ENCODE measurements around the gene TFDP1. TPM values are rescaled to one million over a fixed set of nuclear protein-coding genes. Genes with fewer than 3 reads are reported as not detected.
A peak's percentile ranks its signal among the peaks of the same experiment; 100 is the strongest.
"Not testable (repeated sequence)": the region's sequence is repeated elsewhere in the genome, so short reads cannot be mapped to it uniquely, and the experiment has no call there.

TFDP1 gene
- total RNA-seq, 1 donor from 2014 or later, result 38.9 TPM

DNA sequence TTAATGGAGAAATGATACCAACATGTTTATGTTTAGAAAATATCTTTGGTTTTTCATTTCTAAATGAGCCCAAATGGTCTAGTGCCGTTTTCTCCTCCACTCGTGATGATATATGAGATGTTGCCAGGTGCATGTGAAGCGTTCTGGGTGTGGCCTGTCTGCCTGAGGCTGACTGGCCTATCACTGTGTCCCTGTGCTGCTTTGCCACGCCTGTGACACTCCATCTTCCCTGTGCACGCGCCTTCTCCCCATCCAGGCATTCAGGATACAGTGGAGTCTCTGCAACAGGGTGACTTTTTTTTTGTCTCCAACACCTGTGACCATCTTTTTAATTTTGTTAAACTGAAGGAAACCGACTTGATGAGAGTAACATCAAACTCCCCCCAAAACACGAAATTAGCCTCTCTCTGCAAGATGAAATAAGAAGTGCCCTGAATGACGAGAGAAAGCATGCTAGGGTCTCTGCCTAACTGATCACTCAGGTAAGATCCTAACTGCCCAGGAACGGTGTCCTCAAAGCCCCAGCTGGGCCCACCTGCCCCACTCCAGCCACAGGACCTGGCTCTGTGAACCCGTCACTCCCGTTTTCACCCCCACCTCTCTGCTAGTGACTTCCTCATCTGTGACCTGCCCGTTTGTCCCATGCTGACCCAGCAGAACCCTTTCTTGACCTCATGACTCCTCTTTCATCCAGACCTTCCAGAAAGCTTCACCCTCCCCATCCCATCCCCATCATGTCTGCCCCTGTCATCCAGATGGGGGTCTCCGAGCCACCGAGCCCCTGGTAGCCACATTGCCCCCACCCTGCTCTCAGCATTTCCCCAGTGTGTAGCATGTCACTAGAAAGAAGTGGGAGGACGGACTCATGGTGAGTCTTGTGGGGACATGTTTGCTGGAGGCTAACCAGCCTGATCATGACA, 33.2 kb upstream of the TFDP1 start:
- DNase-seq, result no peak

DNA sequence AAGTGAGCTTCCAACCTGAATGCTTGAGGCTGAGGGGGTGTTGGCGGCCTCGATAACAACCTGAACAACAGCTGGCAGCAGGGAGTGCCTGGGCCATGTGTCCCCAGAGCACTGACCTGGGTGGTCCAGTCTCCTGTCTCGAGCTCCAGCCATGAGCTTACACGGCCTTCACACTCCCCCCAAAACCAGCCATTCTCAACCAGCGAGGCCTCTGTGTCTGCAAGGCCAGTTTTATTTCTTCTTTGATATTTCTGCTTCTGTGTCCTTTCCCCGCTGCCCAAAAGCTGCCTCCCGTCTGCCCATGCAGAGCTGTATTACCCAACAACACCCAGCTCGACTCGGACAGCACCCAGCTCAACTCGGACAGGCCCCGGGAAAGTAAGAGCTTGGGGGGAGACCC, 32.5 kb upstream of the TFDP1 start:
- DNase-seq, result no peak

DNA sequence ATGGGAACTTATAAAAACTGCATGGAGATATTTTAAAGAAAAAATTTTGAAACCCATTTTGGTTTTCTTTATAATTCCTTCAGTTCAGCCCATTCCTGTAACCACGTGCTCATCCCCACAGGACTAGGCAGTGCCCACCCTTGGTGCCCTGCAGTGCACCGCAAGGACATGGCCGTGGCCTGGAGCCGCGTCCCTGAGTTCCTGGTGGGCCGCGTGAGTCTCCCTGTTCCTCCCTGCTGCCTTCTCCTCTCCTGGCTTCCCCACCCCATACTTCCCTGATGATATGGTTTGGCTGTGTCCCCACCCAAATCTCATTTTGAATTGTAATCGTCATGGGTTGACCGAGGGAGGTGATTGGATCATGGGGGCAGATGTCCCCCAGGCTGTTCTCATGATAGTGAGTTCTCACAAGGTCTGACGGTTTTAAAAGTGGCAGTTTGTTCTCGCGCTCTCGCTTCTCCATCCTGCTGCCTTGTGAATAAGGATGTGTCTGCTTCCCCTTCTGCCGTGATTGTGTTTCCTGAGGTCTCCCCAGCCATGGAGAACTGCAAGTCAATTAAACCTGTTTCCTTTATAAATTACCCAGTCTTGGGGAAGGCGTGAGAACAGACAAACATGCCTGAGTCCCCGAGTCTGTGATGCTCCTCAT, 31.6 kb upstream of the TFDP1 start:
- DNase-seq, result no peak

DNA sequence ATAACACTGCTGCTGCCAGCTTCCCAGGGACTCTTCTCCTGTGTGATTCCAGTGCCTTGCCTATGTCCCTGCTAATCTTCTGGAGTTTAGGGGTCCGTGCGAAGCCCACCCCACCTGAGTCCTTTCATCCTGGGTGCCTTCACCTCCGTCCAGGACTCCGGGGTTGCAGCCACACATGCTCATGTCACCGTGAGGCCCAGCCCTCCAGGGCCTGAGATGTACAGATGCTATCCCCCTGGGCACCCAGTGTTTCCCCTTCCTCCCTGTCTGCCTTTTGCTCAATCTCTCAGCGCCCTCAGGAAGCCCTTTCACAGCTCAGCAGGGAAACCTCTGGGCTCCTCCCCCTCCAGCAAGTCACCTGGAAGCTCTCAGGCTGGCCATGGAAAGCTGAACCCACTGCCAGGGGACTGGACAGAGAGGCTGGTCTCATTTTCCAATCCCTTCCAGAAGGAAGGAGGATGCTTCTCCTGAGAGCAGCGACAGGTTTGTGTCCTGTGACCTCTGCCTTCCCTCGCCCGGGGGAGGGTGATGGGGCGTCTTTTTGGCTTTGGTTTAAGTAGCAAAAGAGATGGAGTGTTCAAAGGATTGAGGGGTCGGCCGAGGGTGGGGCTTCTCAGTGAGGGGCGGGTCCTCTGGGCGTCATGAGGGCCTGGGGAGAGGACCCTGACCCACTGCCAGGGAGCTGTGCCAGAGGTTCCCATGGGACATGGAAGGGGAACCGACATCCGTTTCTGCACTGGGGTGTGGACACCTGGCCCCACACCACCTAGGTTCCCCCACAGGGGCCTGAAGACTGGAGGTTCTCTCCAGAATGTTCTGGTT, 30.8 kb upstream of the TFDP1 start:
- DNase-seq, result no peak

DNA sequence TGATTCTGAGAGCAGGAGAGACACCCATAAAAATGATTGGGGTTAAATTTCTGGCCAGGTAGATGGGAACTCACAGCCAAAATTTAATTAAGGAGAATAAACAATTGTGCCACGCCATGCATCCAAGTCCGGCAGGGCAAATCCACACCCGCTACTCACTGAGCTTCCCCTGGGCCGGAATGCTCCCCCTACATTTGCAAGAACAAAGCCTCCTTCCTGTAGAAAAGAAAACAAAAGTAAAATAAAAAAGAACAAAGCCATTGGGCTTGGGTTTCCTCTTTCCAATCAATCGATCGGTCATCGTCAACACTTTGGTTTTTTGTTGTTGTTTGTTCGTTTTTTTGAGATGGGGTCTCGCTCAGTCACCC, 30.2 kb upstream of the TFDP1 start:
- no peak for DNase-seq

GRCh38 chr13:113555141-113555540, 29.4 kb upstream of the TFDP1 start:
- DNase-seq, result no peak

DNA sequence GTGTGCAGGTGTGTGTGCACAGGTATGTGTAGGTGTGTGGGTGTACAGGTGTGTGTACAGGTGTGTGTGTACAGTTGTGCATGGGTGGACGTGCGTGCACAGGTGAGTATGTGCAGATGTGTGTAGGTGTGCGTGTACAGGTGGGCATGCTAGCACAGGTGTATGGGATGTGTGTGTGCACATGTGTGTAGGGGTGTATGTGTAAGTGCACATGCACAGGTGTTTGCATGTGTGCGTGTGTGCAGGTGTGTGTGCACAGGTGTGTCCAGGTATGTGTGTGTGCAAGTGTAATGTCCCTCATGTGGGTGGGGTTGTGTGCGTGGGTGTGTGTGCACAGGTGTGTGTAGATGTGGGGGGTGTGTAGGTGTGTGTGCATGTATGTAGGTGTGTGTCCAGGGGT, 27.5 kb upstream of the TFDP1 start:
- DNase-seq, result no peak

DNA sequence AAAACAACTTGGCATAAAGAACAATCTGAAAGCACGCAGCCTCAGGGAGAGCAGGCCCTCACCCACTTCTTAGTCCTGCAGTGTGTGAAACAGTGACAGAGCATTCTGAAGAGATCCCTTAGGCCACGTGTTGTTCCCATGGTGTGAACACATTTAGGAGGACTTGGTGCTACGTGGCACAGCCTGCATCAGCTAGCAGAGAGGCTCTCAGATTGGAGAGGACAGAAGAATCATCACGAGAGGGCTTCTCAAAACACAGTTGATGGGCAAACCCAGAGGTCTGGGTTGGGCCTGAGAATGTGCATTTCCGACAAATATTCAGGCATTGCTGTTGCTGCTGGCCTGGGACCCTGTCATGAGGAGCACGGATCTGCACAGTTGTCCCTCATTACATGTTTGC, 26.1 kb upstream of the TFDP1 start:
- no peak for DNase-seq

GRCh38 chr13:113559061-113559460, 25.5 kb upstream of the TFDP1 start:
- no peak for DNase-seq

DNA sequence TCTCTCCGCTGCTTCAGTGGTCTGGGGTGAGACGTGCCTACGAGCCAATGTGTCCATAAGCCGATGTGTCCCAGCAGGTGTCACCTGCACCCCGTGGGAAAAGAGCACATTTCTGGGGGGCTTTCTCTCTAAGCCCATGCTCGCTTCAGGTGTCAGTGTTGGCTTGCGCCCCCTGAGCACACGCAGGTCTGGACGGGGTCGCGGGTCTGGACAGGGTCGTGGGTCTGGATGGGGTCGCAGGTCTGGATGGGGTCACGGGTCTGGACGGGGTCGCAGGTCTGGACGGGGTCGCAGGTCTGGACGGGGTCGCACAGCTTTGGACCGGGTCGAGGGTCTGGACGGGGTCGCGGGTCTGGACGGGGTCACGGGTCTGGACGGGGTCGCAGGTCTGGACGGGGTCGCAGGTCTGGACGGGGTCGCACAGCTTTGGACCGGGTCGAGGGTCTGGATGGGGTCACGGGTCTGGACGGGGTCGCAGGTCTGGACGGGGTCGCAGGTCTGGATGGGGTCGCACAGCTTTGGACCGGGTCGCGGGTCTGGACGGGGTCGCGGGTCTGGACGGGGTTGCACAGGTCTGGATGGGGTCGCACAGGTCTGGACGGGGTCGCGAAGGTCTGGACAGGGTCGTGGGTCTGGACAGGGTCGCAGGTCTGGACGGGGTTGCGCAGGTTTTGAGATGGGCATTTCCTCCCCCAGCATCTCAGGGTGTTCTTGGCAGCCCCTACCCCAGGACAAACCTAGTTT, 24.5 kb upstream of the TFDP1 start:
- DNase-seq, result no peak

DNA sequence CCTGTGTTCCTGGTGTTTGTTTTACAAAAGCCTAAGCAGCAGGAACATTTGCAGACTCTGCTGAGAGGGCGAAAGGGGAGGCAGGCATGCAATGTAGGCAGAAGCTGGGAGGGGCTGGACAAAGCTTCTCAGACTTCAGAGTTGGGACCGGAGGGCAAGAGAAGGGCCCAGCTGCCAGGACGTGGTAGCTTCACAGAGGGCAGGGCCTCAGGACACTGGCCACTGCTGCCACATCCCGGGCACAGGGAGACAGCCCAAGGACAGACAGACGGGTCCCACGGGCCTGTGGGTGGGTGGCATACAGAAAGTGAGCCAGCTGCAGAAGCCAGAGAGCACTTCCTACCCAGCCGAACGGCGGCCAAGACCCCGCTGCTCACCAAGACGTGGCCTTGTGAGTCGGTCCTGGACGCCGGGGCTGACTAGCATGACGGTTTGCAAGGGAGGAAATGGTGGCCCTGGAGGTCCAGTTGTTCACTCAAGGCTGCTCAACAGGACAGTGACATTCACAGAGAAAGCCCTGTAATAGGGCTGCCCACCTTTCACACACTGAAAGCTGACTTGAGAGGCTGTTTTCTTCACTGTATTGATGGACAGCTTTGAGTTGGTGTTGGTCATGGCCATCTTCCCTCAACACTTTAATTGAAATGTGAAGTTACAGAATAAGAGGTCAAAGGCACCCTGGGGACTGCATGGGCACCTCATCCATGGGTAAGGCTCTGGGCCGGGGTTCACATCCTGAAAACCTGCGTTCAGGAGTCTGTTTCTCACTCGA, 23.7 kb upstream of the TFDP1 start:
- DNase-seq, result no peak

- no peak for DNase-seq
Measured at GRCh38 chr13:113561417-113562084, 23.0 kb upstream of the TFDP1 start.

DNA sequence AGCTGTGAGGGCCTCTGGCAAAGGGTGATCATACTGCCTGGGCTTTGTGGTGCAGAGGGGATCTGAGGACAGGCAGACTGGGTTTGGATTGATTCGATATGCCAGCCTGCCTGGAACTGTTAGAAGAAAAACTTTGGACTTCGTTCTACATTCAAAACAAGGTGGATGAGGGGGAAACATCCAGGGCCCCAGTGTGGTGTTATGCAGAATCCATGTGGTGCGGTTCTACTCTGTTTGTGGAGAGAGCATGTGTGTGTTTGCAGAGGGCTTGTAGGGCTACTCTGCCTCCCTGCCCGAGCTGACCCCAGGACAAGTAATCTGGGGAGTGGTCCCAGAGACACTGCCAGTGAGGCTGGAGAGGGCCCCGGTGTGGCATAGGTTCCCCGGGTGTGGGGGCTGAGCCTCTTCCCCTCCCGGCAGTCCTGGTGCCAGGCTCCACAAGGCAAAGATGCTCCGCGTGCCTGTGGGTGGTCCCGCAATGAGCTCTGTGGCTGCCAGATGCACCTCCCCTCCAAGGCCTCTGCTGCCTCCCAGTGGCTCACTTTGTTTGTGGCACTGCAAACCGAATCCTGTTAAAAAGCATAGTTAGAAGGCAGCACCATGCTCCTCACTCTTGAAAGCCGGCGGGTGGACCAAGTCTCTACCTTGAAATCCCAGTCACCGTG, 22.3 kb upstream of the TFDP1 start:
- peak; percentile 63 for DNase-seq

- DNase-seq, result no peak
Measured at GRCh38 chr13:113562844-113563243, 21.7 kb upstream of the TFDP1 start.

DNA sequence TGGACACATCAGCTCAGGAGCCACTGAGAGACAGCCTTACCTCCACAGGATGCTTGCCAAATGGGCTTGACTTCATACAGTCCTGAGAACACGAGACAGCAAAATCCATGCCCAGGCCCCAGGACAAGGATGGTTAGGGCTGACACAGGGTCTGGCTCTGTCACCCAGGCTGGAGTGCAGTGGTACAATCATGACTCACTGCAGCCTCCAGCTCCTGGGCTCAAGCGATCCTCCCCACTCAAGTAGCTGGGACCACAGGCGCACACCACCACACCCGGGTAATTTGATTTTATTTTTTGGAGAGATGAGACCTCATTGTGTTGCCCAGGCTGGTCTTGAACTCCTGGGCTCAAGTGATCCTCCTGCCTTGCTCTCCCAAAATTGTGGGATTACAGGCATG, 21.0 kb upstream of the TFDP1 start:
- DNase-seq, result not testable (repeated sequence)

GRCh38 chr13:113564331-113565023, 20.1 kb upstream of the TFDP1 start:
- DNase-seq, result no peak

GRCh38 chr13:113565526-113566226, 18.9 kb upstream of the TFDP1 start:
- no peak for DNase-seq

DNA sequence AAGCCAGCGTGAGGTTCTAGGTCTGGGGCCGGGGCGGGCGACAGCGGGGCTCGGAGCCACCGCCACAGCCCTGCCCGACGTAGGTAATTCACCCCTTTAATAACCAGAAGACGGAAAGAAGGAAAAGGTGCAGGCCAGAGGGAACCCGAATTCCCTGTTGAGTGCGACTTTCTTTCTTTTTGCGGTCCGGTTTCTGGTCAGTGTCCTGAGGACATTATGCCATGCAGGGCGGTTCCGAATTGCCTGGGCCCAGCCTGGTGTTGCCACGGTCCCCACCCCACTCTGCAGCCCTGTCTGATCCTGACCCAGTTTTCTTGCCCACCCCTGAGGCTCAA, 18.4 kb upstream of the TFDP1 start:
- DNase-seq, result no peak

GRCh38 chr13:113567681-113568080, 16.9 kb upstream of the TFDP1 start:
- DNase-seq, result no peak

Data from skin of body (tissue), 2 donors.